AG04449 (cell line): ENCODE data around the gene ZFYVE27.

Experiments used
- CTCF ChIA-PET: fragments of 350-600 bp; formaldehyde crosslinking; extraction: SDS; loops from one replicate; lab custom pipeline; 2021; ENCODE audit warnings: antibody characterized with exemption; lab: Yijun Ruan, JAX
- POLR2A ChIA-PET: fragments of 400-600, 350-600 bp; formaldehyde crosslinking; extraction: SDS; loops from one replicate; lab custom pipeline; 2020; ENCODE audit warnings: antibody characterized with exemption, inconsistent platforms; lab: Yijun Ruan, JAX
- DNase-seq: peaks from one replicate; pipeline ENCODE4 v3.0.0-alpha.2; 2010; ENCODE audit warnings: low read depth, low spot score
- H3K4me3 ChIP-seq: 2 replicates; pipeline ENCODE4 v1.5.1; 2011; ENCODE audit warnings: low read depth, mild to moderate bottlenecking, control low read depth, low read length
- CTCF ChIP-seq: IDR thresholded peaks from one replicate; pipeline ENCODE4 v1.5.1; 2011; ENCODE audit warnings: mild to moderate bottlenecking, moderate library complexity, low read length, control low read depth, inconsistent platforms; ENCODE audit not compliant: insufficient read depth; ENCODE audit errors: missing control alignments

ZFYVE27 gene

DNA sequence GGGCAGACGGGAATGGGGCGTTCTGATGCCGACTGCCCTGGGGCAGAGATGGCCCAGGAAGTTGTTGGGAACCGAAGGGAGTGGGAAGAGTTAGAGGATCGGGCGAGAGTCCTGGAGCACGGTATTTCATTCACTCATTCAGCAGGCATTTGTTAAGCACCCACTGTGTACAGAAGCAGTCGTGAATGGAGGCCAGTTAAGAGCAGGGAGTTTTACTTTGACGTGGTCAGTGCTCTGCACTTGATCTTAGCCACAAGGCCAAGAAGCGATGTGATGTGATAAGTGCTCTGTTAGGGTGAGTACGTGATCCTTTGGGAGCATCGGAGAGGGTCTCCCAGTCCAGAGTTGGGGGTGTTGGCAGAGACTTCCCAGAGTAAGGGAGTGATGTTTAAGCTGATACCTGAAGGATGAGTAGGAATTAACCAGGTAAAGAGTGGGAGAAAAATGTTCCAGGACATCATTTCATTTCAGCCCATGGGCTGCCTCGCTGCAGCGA, 890 bp downstream of the ZFYVE27 start:
- POLR2A ChIA-PET = no interaction called here
- no peak for DNase-seq
- peak overlapping the region; percentile 97 for H3K4me3 ChIP-seq
- CTCF ChIA-PET = interaction anchor here (1.3 kb wide), 1 partner anchor 9 kb away, joined by 3 read pairs; no protein-coding TSS in a partner anchor
- no peak for TF ChIP-seq CTCF

- H3K4me3 ChIP-seq = peak overlapping the region; percentile 25
- POLR2A ChIA-PET = no interaction called here
- CTCF ChIA-PET = interaction anchor here (0.6 to 1.3 kb wide), 4 partner anchors 8 to 29 kb away, joined by 3 to 4 read pairs (median 3); no protein-coding TSS in a partner anchor
- no peak for TF ChIP-seq CTCF
- no peak for DNase-seq
These were observed 1.7 kb downstream of the ZFYVE27 start for GRCh38 chr10:97738616-97739015.

DNA sequence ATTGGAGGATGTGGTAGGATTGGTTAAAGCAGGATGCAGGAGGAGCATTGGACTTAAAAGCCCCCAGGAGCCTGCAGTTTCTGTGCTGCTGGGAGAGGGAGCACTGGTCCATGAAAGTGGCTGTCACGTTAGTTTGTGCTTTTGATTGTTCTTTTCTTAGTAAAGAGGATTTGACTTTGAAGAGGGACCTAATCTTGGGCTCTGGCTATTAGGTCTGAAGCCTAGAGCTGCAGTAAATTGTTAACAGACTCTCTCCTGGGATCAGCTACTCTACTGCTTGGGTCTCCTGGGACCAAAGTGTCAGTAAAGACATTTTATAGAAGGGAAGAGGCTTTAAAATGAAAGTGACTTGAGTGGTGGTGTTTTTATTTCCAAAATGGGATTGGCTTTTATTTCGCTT, 3.7 kb downstream of the ZFYVE27 start:
- TF ChIP-seq CTCF = no peak
- POLR2A ChIA-PET = no interaction called here
- no peak overlapping the region for H3K4me3 ChIP-seq
- DNase-seq = no peak
- CTCF ChIA-PET = interaction anchor here (0.8 to 3.0 kb wide), 4 partner anchors 9 to 129 kb away, joined by 3 to 9 read pairs (median 3); no protein-coding TSS in a partner anchor

DNA sequence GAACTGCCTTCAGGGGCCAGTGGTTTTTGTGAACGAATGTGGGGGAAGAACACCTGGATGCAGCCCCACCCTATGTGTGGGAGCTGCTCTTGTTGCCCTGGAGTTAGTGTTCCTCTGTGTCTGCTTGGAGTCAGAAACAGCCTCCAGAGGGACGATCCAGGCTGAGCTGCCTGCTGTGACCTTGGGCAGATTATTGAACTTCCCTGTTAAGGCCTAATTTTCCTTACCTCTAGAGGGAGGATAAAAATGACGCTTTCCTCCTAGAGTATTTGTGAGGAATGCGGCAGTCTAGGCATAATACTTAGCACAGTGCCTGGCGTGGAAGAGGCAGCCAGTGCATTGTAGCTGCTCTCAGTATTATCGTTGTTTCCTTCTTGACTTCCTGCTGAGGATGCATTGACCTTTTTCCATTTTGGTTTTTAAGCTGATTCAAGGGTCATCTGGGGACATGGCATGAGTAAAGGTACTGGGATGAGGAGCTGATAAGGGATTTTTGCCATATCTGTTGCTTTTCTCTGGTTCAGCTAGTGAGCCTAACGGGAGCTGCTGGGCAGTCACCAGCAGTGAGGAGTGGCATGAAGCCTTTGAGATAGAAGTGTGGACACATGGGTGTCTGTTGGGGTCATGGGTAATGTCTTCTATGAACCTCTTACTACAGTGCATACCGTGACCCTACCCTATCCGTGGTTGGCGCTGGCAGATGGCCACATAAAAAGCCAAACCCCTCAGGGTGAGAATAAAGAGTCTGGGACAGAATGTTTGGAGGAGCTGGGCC, 6.4 kb downstream of the ZFYVE27 start:
- H3K4me3 ChIP-seq = no peak overlapping the region
- TF ChIP-seq CTCF = no peak
- ChIA-PET POLR2A (no interaction called here), CTCF (interaction anchor here (0.9 to 4.3 kb wide), 8 partner anchors 11 to 298 kb away, joined by 3 to 23 read pairs (median 5); no protein-coding TSS in a partner anchor)
- no peak for DNase-seq

DNA sequence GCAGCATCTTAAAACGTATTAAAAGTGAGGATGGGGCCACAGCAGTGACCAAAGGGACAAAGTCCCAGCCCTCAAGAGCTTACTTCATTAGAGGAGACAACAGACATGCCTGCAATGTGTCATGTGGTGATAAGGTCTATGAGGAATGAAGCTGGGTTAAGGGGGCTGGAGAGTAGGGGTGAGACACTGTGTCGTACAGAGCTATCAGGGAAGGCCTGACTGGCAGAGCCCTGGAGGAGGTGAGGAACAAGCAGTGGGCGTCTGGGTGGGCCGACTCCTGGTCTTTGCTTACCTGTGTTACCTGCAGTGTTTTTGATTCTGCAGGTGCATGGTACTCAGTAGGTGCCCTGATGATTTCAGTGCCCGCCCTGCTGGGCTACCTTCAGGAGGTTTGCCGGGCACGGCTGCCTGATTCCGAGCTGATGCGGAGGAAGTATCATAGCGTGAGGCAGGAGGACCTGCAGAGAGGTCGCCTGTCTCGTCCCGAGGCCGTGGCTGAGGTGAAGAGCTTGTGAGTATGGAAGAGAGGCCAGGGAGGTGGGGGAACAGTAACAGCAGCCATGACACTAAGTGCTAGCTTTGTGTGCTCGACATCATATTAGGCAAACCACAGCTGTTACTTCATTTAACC, 7.6 kb downstream of the ZFYVE27 start:
- TF ChIP-seq CTCF = no peak
- DNase-seq = no peak
- ChIA-PET CTCF (interaction anchor here (0.7 to 4.3 kb wide), 12 partner anchors 8 to 297 kb away, joined by 3 to 23 read pairs (median 4); no protein-coding TSS in a partner anchor), POLR2A (no interaction called here)
- H3K4me3 ChIP-seq = no peak overlapping the region

DNA sequence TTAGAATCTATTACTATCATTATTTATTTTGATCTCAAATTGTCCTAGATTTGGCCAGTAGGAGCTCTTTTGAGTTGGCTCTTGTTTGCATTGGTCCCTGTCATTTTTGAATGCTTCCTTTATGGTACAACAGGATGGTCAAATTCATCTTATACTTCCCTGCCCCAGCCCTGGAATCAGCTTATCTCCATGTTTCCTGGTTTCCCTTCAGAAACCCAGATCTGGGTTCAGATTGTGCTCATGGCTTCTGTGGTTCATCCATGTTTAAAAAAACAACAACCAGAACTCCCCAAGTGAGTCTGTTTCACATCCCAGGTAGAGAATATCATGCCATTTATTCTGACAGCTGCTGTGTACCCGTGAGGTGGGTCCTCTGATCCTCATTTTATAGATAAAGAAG, 10.6 kb downstream of the ZFYVE27 start:
- DNase-seq = no peak
- no peak overlapping the region for H3K4me3 ChIP-seq
- CTCF ChIA-PET = interaction anchor here (0.9 to 2.0 kb wide), 7 partner anchors 9 to 298 kb away, joined by 3 to 9 read pairs (median 5); no protein-coding TSS in a partner anchor
- TF ChIP-seq CTCF = no peak
- POLR2A ChIA-PET = no interaction called here
